NCI-H128 (cell line): ENCODE data around the gene IGLL1.

Source experiments
- DNase-seq: peaks from one replicate; lab custom pipeline; 2025; ENCODE audit not compliant: unreplicated experiment; lab: John Stamatoyannopoulos, UW

The IGLL1 gene

GRCh38 chr22:23530106-23530505 lies 50.0 kb downstream of the IGLL1 start:
- DNase-seq, result no peak

GRCh38 chr22:23529166-23530103 lies 50.7 kb downstream of the IGLL1 start:
- DNase-seq, result no peak

- no peak for DNase-seq
Observed at GRCh38 chr22:23527971-23528740, 51.9 kb downstream of the IGLL1 start.

DNA sequence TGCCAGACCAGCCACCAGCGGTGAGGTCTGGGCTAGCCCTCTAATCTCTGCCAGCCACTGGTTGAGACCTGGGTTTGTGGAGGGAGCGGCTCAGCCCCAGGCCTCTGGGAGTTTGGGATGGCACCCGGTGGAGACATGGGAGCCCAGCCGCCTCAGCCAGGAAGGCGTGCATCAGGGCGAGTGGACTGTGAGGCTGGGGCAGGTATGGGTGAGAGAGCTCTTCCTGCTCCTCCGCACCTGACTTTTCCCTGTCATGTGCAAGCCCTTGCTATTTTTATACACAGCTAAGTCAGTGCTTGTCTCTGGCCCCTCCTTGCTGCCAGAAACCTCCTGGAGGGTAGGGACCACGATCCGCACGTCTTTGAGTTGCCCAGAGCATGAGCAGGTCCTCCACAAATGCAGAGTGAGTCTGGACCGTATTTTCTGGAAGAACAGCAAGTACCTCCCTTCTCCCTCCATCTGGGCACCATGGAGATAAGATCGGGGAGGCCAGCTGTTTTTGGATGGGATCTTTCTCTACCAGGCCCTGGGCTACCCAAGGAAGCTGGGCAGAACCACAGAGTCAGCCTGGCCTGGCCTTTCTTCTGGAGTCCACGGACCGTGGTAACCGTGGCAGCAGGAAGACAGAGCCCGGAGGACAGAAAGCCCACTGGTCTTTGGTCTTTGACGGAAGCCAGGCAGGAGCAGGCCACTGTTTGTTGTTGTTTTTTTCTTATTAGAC lies 53.3 kb downstream of the IGLL1 start:
- DNase-seq, result no peak

GRCh38 chr22:23525510-23525909 lies 54.6 kb downstream of the IGLL1 start:
- no peak for DNase-seq

DNA sequence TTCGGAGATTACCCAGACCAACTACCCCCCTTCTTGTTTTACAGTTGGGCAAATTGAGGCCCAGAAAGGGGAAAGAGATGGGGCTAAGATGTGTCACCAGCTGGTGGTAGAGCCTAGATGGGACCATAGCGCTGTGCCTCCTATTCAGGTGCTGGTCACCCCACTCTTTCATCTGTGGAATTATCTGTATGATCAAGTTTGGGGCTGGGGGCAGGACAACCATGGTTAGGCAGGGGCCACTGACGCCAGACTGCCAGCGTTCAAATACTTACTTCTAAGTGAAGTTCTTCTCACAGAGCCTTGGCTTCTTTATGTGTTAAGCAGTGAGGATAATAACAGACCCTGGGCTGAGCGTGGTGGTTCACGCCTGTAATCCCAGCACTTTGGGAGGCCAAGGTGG lies 55.9 kb downstream of the IGLL1 start:
- no peak for DNase-seq

DNA sequence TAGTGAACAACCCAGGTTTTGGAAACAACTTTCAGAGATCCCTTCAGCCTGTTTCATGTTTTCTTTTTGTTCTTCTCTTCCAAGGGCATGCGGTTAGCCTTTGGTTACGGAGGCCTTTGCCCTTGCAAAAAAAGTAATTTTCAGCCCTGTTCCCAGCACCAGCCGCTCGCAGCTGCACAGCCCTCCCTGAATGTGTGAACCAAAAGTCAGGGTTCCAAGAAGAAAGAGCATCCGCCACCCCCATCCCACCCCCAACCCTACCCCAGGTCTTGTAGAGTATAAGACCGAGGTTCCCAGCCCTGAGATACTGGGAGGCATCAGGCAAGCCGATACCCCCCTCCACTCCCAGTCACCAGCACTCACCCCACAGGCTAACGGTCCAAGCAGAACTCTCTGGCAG lies 56.4 kb downstream of the IGLL1 start:
- no peak for DNase-seq
